UCSD-AML1 (cell line): Measurements from ENCODE around the gene HES3.
"Not testable (repeated sequence)": the region's sequence is repeated elsewhere in the genome, so short reads cannot be mapped to it uniquely, and the experiment has no call there.

Experiments
- DNase-seq: peaks from one replicate; lab custom pipeline; 2025; ENCODE audit not compliant: unreplicated experiment; lab: John Stamatoyannopoulos, UW

HES3 gene

DNA sequence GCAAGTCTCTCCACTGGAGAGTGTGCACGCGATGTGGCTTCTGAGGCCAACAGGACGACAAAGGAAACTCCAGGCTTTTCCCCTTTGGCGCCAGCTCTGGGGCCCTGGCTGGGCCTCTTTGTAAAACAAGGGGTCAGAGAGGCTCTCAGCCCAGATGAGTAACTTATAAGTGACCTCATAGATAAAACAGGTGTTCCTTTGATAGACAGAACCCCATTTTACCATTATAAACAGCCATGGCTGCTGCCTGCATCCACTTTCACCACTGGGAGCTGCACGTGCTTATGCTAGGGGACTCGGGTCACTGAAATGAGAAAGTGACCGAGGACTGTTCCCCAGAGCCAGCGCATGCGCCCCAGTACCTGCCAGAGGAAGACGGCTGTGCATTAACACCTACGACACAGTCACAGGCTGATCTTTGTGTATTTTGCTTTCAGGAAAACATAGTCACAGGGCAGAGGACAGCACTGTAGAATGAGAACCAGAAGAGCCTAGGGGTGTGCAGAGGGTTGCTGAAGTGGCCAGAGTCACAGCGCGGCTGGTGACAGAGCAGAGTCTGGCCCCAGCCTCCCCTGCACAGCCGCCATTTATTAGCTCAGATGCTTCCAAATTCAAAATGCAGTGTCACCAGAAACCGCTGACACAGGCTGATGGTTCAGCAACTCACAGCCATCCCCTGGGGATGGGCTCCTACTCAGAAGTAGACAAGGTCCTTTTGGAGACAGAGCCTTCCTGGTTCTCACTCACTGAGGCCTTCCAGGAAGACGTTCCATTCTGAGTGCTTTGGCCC is 25.4 kb upstream of the HES3 start:
- no peak for DNase-seq

DNA sequence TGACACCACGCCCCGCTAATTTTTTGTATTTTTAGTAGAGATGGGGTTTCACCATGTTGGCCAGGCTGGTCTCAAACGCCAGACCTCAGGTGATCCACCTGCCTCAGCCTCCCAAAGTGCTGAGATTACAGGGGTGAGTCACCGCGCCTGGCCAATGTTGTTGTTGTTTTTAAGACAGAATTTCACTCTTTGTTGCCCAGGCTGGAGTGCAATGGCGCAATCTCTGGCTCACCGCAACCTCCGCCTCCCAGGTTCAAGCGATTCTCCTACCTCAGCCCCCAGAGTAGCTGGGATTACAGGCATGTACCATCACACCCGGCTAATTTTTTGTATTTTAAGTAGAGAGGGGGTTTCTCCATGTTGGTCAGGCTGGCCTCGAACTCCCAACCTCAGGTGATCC is 24.3 kb upstream of the HES3 start:
- not testable (repeated sequence) for DNase-seq

DNA sequence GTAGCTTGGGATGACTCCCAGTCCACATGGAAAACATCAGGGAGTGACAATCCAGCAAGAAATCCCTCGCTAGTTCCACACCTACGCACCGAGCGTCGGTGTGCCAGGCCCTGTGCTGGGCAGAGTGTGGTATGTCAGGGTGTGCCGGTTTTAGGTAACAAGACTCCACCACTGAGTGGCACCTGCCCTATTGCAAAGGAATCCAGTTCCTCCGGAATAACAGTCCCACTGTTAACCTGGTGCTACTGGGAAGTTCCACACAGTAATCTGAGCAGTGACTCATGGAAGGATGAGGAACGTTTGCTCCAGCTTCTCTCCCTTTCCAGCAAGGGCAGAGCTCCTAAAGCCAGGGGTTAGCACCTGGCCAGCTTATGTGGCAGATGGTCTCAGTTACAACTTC is 23.7 kb upstream of the HES3 start:
- no peak for DNase-seq

DNA sequence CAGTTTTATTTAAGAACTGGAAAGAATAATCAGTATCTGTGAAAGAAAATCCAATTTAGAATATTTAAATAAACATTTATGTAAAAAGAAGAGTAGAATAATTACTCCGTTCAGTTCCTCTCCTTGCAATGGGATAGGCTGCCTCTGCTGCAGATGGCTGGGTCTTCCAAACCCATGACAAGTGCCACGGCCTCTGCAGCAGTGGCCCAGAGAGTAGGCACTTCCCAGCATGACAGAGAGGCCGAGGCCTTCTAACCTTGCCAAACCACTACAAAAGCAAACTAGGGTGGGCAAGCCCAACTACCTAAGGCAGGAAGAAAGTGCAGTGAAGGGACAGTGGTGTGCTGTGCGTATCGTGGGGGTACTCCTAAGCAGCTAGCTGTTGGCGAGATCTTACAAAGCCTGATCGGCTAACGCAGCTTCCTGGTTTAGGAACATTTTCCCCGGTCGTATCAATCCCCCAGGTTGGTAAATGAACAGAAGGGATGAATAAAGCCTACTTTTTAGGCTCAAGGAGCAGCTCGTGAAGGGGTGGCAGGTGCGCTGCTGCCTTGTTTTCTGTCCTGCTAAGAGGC is 22.7 kb upstream of the HES3 start:
- DNase-seq: no peak

DNA sequence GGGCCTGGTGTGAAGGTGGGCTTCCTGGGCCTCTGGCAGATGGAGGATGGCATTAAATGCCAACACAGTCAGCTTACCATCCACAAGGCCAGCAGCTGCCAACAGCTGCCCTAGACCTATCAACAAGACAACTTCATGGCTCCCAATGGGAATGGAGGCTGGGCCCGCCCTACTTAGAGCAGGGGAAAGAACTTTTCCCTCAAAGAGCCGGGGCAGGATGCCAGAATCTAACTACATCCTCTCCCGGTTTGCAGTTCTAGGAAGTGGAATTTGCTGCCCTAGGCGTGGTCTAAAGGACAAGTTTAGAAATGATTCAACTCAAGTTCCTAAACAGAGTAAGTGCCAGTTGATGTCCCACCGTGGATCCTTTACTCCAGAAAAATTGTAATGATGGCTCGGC is 21.3 kb upstream of the HES3 start:
- DNase-seq: no peak

DNA sequence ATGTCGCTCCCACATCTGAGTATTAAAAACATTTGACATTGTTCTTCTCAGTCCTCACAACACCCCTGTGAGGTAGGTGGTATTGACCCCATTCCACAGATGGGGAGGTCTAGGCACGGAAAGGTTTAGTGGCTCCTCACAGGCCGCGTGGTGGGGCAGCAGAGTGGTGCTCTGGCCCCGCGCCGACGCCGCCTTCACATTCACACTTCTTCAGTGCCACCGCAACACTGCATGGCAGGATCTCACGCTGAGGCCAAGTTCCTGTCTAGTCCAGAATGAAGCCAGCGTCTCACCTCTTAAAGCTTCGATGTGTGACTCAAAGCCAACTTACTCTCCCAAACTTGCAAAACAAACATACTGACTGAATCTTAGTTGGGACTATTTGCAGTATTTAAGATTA is 20.4 kb upstream of the HES3 start:
- no peak for DNase-seq

DNA sequence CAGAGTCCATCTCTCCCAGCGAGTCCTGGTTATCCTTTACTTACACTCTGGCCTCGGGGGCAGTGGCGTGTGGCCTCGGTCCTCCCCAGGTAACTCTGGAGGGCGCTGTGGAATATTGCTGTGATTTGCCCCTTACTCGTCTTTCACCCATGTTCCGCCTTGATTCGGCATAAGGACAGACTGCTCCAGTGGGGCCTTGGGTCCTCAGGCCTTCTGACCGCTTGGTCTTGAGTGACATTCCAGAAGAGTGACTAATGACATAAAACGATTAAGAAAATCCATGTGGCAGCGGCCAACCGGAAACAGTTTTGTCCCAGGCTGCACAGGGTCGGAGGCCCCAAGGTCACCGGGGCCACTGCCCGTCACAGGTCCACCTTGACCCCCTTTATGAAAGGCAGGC is 19.3 kb upstream of the HES3 start:
- DNase-seq: no peak

DNA sequence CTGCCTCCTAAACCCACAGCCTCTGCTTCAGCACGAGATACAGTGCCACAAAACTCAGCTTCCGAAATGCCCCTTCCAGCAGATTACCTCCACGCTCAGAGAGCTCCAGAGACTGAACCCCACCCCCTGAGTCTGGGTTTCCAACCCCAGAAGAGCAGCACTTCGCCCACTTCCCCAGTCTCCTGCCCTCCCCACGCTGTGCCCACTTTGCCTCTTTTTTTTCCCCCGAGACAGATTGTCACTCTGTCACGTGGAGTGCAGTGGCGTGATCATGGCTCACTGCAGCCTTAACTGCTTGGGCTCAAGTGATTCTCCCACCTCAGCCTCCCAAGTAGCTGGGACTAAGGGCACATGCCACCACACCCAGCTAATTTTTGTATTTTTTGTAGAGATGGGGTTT is 18.3 kb upstream of the HES3 start:
- DNase-seq: no peak

DNA sequence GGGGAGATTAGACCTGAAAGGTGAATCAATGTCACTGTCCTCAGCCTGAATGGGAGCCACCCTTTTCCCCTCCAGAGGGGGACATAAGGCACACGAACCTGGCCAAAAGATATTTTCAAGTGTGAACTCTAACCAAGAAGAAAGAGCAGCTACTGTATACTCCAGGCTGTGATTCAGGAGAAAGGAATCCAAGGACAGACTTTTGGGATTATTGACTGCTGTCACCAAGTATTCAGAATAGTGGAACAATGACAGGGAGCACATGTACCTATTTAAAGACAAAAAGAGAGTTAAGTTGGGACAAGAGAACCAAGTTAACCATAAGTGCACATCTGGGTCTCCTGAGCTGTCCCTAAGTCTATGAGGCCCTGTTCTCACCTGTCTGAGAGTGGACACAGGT is 10.6 kb upstream of the HES3 start:
- DNase-seq: no peak

DNA sequence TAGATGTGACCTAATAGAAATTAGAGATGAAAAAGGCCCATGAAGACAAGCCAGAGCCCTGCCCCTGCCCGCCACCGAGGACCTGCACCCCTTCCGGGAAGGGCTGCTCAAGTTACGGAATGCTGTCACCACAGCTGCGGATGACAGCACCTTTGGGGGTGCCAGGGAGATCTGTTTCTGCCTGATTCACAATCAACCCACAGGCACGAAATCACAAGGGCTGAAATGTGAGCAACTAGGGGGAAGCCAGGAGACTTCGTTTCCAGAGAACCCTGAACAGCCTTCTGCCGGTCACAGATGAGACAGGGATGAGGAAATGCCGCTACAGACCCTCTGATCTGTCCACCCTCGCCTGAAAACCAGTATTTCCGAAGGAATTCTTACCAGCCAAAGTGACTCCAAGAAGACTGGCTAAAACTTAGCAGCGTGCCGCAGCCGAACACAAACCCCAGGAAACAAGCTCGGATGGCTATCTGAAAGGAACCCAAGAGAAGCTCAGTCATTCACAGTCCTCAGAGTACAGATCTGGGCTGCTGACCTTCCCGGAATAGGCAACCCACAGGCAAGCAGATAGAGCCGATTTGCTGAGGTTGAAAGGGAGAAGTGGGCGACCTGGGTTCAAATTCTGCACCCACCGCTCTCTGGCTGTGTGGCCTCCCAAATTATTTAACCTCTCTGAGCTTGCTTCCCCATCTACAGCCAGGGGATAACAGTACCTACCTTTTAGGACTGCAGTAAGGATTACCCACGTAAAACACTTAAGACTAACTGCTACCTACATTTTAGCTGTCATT is 9.3 kb upstream of the HES3 start:
- DNase-seq: no peak

DNA sequence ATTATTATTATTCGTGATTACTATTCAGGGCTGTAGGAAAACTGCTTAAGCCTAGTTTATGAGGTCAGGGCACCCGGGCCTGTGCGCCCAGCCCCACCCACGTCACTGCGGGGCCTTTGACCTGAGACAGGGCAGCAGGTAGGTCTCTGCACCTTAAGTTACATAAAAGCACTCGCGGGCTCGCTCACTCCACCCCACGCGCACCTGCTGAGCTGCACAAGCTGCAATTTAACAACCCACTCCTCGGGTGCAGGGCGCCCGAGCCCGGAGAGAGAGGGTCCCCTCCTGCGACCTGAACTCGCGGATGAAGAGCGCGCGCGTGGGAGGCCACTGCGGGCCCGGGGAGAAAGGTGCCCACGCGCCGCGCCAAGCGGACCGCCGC is 8.7 kb upstream of the HES3 start:
- no peak for DNase-seq

DNA sequence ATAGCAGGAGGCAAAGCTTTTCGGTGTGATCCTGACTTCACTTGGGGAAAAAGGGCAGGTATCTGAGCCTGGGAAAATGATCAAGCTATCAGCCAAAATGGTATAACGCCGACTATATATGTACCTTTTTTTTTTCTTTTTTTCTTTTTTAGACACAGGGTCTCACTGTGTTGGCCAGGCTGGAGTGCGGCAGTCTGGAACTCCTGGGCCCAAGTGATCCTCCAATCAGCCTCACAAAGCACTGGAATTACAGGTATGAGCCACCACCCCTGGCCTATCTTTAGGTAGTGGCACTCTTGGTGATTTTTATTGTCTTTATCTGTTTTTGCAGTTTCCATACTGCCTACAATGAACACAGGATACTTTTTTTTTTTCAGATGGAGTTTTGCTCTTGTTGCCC is 6.9 kb upstream of the HES3 start:
- DNase-seq: no peak

DNA sequence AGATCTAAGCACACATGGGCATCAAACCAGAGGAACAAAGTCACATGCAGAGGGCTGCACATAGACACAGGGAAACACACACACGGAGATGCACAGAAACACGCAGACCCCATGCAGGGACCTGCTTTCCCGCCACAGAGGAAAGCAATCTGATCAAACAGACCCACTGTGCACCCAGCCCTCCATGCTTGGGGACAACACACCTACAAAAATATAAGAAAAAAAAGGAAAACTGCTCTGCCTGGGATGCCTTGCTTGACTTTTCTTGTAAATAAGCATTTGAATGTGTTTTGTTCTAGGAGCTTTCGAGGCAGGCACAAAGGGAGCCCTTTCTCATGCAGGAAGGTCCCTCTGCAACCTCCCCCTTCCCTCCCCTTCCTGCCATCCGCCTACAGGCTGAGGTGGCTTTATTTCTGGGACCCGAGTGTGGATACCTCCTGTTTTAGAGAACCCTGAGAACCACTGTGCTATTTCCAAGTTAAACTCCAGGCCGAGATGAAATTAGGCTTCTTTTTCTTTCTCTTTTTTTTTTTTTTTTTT is 4.7 kb upstream of the HES3 start:
- DNase-seq: no peak

DNA sequence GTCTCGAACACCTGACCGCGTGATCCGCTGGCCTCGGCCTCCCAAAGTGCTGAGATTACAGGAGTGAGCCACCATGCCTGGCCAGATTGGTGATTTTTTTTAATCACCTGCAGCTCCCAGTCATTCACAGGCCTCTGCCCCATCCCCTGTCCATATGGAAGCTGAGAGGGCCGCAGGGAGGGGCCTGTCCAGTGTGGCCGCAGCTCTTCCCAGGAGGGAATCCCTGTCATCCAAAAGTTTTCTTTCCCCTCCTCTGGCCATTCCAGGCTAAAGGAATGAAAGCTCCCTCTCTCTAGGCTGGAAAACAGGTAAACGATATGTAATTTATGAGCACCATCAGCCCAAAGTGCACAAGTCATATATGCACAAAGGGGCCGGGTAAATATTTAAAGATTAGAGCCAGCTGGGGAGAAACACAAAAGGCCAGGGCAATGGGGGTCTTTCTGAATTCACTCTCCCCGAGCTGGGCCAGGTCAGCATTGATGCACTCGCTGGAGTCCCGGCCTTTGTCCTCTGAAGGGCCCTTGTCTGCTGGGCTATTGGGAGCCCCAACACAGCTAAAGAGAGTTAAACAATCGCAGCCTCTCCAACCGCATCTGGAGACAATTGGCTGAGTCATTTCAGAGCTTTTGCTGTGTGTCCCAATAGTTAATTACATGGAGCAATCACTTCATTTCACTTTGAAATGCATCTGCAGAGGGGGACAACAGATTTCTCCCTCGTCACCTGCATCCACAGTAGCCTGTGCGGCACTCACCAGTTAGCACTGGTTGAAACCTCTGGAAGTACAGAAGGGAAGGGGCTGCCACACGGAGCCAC is 3.8 kb upstream of the HES3 start:
- no peak for DNase-seq

DNA sequence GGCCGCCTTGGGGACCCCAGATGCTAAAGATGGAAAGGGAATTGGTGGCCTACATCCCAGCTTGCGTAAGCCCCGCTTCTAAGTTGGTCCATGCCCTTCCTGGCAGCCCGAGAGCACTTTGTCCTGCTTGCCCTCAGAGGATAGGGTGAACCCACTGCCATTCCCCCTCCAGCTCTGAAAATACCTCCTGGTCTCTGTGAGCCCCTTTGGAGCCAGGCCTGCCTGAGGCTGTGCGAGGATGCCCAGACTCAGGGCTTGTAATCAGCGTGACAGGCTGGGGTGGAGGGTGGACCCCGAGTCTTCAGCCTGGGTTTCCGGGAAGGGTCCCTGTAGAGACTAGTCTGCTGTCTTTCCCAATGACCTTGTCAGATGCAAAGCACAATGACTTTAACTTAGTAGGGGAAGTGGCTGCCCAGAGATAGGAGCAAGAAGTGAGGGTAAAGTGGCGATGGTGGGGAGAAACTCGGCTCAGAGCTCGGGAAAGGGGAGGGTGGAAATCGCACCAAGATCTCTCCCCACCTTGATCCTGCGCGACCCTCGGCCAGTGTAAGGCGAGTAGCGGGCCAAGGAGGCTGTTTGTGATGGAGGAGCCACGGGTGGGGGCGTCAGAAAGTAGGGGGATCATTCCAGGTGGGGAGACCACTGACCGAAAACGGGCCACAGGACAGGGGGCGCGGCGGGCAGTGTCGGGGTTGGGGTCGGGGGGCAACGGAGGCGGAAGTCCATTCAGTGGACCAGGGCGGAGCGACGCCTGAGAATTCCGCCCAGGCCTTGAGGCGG is 2.7 kb upstream of the HES3 start:
- DNase-seq: no peak

DNA sequence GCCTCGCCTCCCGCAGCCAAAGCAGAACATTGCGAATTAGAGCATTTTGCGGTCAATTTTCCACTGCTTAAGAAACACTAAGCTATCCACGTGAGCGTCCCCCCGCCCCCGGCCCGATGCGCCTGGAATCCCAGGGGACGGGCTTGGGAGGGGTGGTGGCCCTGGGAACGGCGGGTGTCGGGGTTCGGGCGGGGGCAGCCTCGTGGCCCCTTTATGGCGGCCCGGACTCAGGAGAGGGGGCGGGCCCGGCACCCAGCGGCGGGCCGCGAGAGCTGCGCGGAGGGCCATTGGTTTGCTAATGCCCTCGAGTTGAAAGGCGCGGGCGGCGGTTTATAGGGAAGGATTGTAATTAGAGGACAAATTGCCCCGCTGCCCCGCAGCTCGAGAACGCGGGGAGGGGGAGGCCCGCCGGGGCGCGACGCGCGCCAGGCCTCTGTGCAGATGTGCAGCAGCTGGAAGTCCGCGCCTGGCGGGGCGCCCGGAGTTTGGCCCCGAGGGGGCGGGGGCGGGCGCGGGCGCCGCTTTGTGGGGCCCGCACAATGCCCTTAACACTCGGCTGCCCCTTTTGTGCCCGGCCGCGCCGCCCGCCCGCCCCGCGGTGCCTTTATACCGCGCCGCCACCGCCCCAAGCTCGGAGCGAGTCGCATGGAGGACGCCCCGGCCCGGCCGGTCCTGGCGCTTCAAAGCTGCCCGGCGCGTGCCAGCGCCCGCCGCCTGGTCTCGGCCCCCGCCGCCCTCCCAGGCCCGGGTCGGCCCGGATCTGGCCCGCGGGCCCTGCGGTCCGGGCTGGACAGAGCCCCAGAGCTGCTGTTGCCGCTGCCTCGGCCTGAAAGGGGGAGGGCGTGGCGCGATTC is 1.9 kb upstream of the HES3 start:
- no peak for DNase-seq

DNA sequence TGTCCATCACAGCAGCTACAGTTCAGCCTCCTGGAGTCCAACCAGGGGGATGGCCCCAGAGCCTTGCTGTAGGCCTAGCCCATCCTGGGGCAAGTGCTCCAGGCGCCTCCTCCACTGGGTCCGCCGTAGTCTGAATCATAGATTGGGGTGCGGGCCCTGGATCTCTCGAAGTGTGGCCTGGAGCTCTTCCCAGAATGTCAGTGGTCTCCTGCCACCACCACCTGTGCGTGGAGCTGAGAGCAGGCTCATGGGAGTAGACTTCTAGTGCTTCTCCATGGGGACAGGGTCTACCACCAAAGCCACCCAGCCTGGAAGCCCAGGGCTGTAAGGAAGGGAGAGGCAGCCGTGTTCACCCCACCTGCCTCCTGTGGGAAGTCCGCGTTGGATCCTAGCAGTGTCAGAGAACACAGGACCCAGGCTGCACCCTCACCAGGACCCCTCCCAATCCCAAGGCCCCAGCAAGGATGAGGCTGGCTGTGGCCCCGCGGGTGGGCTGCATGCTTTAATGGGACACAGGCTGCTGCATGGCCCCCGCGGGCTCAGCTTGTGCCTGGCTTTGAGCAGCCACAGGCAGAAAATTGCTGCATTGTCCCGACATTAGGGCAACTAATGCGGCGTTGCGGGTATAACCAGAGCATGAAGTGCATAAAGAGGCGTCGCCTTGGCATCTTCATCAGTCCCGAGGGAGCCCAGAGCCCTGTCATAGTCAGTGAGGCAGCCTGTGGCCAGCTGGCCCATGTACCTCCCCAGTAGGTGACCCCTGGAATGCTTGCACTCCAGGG is 735 bp upstream of the HES3 start:
- no peak for DNase-seq

DNA sequence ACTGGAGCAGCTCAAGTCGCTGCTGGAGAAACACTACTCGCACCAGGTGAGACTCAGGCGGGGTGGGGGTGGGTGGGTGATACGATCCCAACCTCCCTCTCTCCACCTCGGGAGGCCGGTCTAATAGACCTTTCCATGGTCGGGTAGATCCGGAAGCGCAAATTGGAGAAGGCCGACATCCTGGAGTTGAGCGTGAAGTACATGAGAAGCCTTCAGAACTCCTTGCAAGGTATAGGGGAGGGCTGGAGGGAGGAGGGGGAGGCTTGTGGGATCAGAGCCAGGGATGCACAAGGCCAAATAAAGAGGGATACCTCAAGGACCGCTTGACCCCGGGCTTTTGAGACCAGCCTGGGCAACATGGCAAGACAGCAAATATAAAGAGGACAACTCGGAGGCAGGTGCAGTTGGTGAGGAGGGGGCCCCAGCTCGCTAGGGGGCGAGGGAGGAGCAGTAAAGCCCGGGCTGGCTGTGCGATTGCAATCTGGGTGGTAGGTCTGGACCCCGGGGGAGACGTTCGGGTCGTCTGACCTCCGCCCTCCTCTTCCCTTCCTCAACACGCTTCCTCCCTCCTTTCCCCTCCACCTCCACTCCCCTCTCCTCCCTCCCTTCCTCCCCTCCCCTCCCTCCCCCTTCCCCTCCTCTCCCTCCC is 546 bp downstream of the HES3 start:
- no peak for DNase-seq
